HEK293 (cell line): Measurements from ENCODE around the gene CMTM2.

Experiments
- AEBP2 ChIP-seq: fragments of 450-650 bp; formaldehyde crosslinking; IDR thresholded peaks from 2 replicates; pipeline ENCODE4 v1.5.1; 2016; ENCODE audit warnings: missing biosample characterization, missing genetic modification characterization, borderline replicate concordance
- BCL6B ChIP-seq: fragments of 450-650 bp; formaldehyde crosslinking; IDR thresholded peaks from 2 replicates; pipeline ENCODE4 v1.5.1; 2017; ENCODE audit warnings: missing biosample characterization, missing genetic modification characterization
- GLI4 ChIP-seq: fragments of 450-650 bp; formaldehyde crosslinking; IDR thresholded peaks from 2 replicates; pipeline ENCODE4 v1.5.1; 2016; ENCODE audit warnings: missing biosample characterization, missing genetic modification characterization
- HOXA7 ChIP-seq: sonication (generic); formaldehyde crosslinking; IDR thresholded peaks from 2 replicates; pipeline ENCODE4 v1.8.1; 2022; ENCODE audit warnings: missing genetic modification reagents, borderline replicate concordance
- KLF10 ChIP-seq: fragments of 450-650 bp; IDR thresholded peaks from 2 replicates; pipeline ENCODE4 v1.5.1; 2018; ENCODE audit warnings: missing biosample characterization, mild to moderate bottlenecking, missing genetic modification characterization
- PRDM6 ChIP-seq: fragments of 450-650 bp; formaldehyde crosslinking; IDR thresholded peaks from 2 replicates; pipeline ENCODE4 v1.5.1; 2017; ENCODE audit warnings: missing biosample characterization, missing genetic modification characterization
- WT1 ChIP-seq: fragments of 450-650 bp; formaldehyde crosslinking; IDR thresholded peaks from 2 replicates; pipeline ENCODE4 v1.5.1; 2016; ENCODE audit warnings: missing biosample characterization, missing genetic modification characterization
- ZBTB1 ChIP-seq: fragments of 450-650 bp; formaldehyde crosslinking; IDR thresholded peaks from 2 replicates; pipeline ENCODE4 v1.5.1; 2016; ENCODE audit warnings: missing biosample characterization, missing genetic modification characterization
- ZBTB26 ChIP-seq: fragments of 450-650 bp; formaldehyde crosslinking; optimal IDR thresholded peaks from 2 replicates; pipeline ENCODE3; 2016; ENCODE audit warnings: missing biosample characterization, mild to moderate bottlenecking, missing genetic modification characterization
- ZBTB48 ChIP-seq: fragments of 450-650 bp; formaldehyde crosslinking; IDR thresholded peaks from 2 replicates; pipeline ENCODE4 v1.5.1; 2016; ENCODE audit warnings: missing biosample characterization, missing genetic modification characterization
- ZNF148 ChIP-seq: fragments of 450-650 bp; formaldehyde crosslinking; IDR thresholded peaks from 2 replicates; pipeline ENCODE4 v1.5.0; 2017; ENCODE audit warnings: missing biosample characterization, missing genetic modification characterization, borderline replicate concordance
- ZNF18 ChIP-seq: fragments of 450-650 bp; formaldehyde crosslinking; IDR thresholded peaks from 2 replicates; pipeline ENCODE4 v1.5.1; 2016; ENCODE audit warnings: missing biosample characterization, missing genetic modification characterization
- ZNF23 ChIP-seq: fragments of 450-650 bp; formaldehyde crosslinking; IDR thresholded peaks from 2 replicates; pipeline ENCODE4 v1.5.1; 2016; ENCODE audit warnings: missing biosample characterization, missing genetic modification characterization, borderline replicate concordance
- ZNF26 ChIP-seq: fragments of 450-650 bp; formaldehyde crosslinking; IDR thresholded peaks from 2 replicates; pipeline ENCODE4 v1.5.1; 2016; ENCODE audit warnings: missing biosample characterization, missing genetic modification characterization
- ZNF324 ChIP-seq: fragments of 450-650 bp; formaldehyde crosslinking; IDR thresholded peaks from 2 replicates; pipeline ENCODE4 v1.5.1; 2016; ENCODE audit warnings: missing biosample characterization, missing genetic modification characterization
- ZNF354C ChIP-seq: fragments of 450-650 bp; formaldehyde crosslinking; IDR thresholded peaks from 2 replicates; pipeline ENCODE4 v1.5.1; 2016; ENCODE audit warnings: missing biosample characterization, missing genetic modification characterization, low read depth, borderline replicate concordance
- ZNF394 ChIP-seq: fragments of 450-650 bp; formaldehyde crosslinking; IDR thresholded peaks from 2 replicates; pipeline ENCODE4 v1.5.1; 2016; ENCODE audit warnings: missing biosample characterization, missing genetic modification characterization, mild to moderate bottlenecking, moderate library complexity, borderline replicate concordance
- ZNF416 ChIP-seq: fragments of 450-650 bp; formaldehyde crosslinking; IDR thresholded peaks from 2 replicates; pipeline ENCODE4 v1.5.1; 2016; ENCODE audit warnings: missing biosample characterization, missing genetic modification characterization
- ZNF580 ChIP-seq: fragments of 450-650 bp; formaldehyde crosslinking; IDR thresholded peaks from 2 replicates; pipeline ENCODE4 v1.5.1; 2016; ENCODE audit warnings: missing biosample characterization, missing genetic modification characterization
- ZNF610 ChIP-seq: fragments of 450-650 bp; formaldehyde crosslinking; IDR thresholded peaks from 2 replicates; pipeline ENCODE4 v1.5.1; 2016; ENCODE audit warnings: missing biosample characterization, missing genetic modification characterization, borderline replicate concordance
- ZNF623 ChIP-seq: fragments of 450-650 bp; formaldehyde crosslinking; IDR thresholded peaks from 2 replicates; pipeline ENCODE4 v1.5.1; 2016; ENCODE audit warnings: missing biosample characterization, missing genetic modification characterization
- ZNF639 ChIP-seq: fragments of 450-650 bp; formaldehyde crosslinking; IDR thresholded peaks from 2 replicates; pipeline ENCODE4 v1.5.1; 2016; ENCODE audit warnings: missing biosample characterization, missing genetic modification characterization
- ZNF768 ChIP-seq: fragments of 450-650 bp; formaldehyde crosslinking; IDR thresholded peaks from 2 replicates; pipeline ENCODE4 v1.5.1; 2018; ENCODE audit warnings: missing biosample characterization, mild to moderate bottlenecking, missing genetic modification characterization

CMTM2 gene

GRCh38 chr16:66619534-66620428 lies 40.5 kb downstream of the CMTM2 start (continued):
- TF ChIP-seq ZNF148 (tag by site-specific recombination): no peak
- no peak for TF ChIP-seq ZNF623 (tag by site-specific recombination)
- no peak for TF ChIP-seq ZBTB26
- TF ChIP-seq GLI4: no peak
- TF ChIP-seq ZNF639: peak; percentile 67
- 0 out of 2 replicates have a peak, but pooled peaks have one; percentile 22 for TF ChIP-seq ZBTB48 (tag by site-specific recombination)
- no peak for TF ChIP-seq ZNF26 (tag by site-specific recombination)
- no peak for TF ChIP-seq HOXA7
- no peak for TF ChIP-seq ZNF416 (tag by site-specific recombination)
- no peak for TF ChIP-seq KLF10
- TF ChIP-seq ZNF580 (tag by site-specific recombination): no peak
- TF ChIP-seq AEBP2 (tag by site-specific recombination): no peak
- TF ChIP-seq BCL6B (tag by site-specific recombination): no peak
- TF ChIP-seq ZNF18 (tag by site-specific recombination): no peak
- TF ChIP-seq WT1 (tag by site-specific recombination): no peak
- TF ChIP-seq ZNF610: no peak
- TF ChIP-seq PRDM6: peak; percentile 42; the same call in 1 of the 2 replicates
- TF ChIP-seq ZNF23 (tag by site-specific recombination): no peak
- no peak for TF ChIP-seq ZNF768 (tag by site-specific recombination)
- no peak; the same call in 1 of the 2 replicates for TF ChIP-seq ZNF324 (tag by site-specific recombination)
- TF ChIP-seq ZNF354C (tag by site-specific recombination): no peak
- no peak for TF ChIP-seq ZBTB1 (tag by site-specific recombination)
- peak; percentile 62 for TF ChIP-seq ZNF394 (tag by site-specific recombination)
